ENCODE measurements around the gene CHRNB4.
"Not testable (repeated sequence)": the region's sequence is repeated elsewhere in the genome, so short reads cannot be mapped to it uniquely, and the experiment has no call there.

The CHRNB4 gene

GRCh38 chr15:78615151-78615589, 25.8 kb downstream of the CHRNB4 start:
- DNase-seq (ENCODE audit: low spot score) = no peak

DNA sequence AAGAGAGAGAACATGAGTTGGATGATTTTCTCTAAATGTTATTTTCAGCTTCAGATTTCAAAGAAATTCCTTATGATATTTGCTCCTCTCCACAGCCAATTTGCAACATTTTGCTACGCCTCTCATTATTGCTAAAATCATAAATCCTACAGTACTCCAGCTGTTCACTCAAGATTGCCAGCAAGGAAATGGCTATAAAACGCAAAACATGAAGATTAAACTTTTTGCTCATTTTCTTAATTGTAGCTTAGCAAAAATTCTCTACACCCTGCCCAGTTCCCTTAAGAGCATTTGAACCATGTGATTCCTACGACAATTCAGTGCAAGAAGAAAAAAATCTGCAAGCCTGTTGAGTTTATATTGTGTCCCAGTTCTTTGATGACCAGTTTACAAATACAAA, 27.0 kb downstream of the CHRNB4 start:
- no peak for DNase-seq (ENCODE audit: low spot score)

DNA sequence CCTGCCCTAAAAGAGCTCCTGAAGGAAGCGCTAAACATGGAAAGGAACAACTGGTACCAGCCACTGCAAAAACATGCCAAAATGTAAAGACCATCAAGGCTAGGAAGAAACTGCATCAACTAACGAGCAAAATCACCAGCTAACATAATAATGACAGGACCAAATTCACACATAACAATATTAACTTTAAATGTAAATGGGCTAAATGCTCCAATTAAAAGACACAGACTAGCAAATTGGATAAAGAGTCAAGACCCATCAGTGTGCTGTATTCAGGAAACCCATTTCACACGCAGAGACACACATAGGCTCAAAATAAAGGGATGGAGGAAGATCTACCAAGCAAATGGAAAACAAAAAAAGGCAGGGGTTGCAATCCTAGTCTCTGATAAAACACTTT, 31.5 kb downstream of the CHRNB4 start:
- DNase-seq (ENCODE audit: low spot score) = not testable (repeated sequence)

- DNase-seq (ENCODE audit: low spot score) = no peak
Measured at GRCh38 chr15:78605680-78606079, 35.3 kb downstream of the CHRNB4 start.

GRCh38 chr15:78605201-78605600, 35.8 kb downstream of the CHRNB4 start:
- no peak for DNase-seq (ENCODE audit: low spot score)

GRCh38 chr15:78604420-78604819, 36.6 kb downstream of the CHRNB4 start:
- no peak for DNase-seq (ENCODE audit: low spot score)

DNA sequence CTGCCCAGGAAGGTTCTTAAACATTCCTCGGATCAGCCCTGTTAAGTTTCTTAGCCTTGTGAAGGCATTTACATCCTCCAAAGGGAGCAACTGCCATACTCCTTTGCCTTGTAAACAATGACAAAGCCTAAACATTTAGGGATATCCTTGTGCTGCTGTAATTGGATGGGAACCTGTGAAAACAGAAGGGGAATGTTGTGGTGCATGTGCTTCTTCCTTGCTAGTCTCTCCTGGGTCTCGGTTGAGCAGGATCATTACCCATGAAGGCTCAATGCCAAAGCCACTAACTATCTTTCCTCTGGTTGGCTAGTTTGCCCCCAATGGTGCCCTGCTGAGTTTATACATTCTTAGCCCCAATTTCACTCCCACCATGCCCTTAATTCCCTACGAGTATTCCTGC, 37.5 kb downstream of the CHRNB4 start:
- no peak for DNase-seq (ENCODE audit: low spot score)

DNA sequence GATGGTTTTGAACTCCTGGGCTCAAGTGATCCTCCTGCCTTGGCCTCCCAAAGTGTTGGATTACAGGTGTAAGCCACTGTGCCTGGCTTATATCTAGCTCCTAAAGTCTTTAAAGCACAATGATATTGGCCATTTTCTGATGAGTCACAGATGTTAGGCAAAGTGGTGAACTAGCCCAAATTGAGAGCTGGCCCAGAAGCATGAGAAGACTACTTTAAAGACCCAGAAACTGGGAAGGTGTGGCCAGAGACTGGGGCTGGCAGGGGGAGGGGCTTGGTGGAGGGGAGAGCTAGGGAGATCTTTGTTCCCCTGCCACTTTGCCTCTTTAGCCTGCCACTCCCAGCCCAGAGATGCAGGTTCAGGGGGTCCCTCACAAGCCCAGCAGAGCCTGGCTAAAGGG, 41.8 kb downstream of the CHRNB4 start:
- DNase-seq (ENCODE audit: low spot score) = no peak

GRCh38 chr15:78598348-78598747, 42.7 kb downstream of the CHRNB4 start:
- DNase-seq (ENCODE audit: low spot score) = no peak

GRCh38 chr15:78597583-78597982, 43.4 kb downstream of the CHRNB4 start:
- no peak for DNase-seq (ENCODE audit: low spot score)

DNA sequence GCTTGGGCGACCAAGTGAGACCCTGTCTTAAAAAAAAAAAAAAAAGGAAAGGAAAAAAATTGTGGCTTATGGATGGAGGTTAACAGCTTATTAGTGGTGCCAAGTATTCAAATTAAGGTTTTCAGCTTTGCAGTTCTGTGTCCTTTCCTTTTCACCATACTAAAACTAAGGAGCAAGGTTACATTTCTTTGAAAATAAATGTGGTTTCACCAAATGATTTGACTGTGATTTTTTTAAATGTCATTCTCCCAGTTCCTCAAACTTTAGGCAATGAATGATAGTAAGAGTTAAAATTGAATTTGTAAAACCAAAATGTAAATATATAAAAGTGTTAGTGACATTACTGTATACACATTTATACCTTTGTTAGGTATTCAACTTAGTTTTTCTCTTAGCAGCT, 66.1 kb downstream of the CHRNB4 start:
- DNase-seq (ENCODE audit: low spot score) = no peak
